ENCODE data around the gene FNDC3A.

The FNDC3A gene

DNA sequence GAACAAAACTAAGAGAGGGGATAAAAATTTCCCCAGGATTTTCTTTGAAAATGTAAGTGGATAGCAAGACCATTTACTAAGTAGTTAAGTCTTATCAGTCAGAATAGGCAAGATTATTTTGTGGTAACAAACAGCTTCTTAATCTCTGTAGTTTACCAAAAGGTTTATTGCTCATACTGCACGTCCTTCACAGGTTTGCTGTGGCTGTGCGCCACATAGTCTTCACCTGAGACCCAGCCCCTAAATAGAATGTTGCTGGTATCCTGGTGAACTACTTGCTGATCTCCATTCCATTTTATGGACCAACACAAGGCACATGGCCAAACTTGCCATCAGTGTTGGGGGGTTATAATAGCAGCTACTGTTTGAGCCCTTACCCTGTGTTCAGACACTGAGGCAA is 44.6 kb downstream of the FNDC3A start:
- no peak for DNase-seq (ENCODE audit: low read depth)
- TF ChIP-seq, protein P1, sequence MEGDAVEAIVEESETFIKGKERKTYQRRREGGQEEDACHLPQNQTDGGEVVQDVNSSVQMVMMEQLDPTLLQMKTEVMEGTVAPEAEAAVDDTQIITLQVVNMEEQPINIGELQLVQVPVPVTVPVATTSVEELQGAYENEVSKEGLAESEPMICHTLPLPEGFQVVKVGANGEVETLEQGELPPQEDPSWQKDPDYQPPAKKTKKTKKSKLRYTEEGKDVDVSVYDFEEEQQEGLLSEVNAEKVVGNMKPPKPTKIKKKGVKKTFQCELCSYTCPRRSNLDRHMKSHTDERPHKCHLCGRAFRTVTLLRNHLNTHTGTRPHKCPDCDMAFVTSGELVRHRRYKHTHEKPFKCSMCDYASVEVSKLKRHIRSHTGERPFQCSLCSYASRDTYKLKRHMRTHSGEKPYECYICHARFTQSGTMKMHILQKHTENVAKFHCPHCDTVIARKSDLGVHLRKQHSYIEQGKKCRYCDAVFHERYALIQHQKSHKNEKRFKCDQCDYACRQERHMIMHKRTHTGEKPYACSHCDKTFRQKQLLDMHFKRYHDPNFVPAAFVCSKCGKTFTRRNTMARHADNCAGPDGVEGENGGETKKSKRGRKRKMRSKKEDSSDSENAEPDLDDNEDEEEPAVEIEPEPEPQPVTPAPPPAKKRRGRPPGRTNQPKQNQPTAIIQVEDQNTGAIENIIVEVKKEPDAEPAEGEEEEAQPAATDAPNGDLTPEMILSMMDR (IDR thresholded peaks at IDR 0.05; ENCODE audit: low read depth, low read length), result no peak
- no peak overlapping the region for H3K4me3 ChIP-seq (ENCODE audit: low read depth, low read length)

DNA sequence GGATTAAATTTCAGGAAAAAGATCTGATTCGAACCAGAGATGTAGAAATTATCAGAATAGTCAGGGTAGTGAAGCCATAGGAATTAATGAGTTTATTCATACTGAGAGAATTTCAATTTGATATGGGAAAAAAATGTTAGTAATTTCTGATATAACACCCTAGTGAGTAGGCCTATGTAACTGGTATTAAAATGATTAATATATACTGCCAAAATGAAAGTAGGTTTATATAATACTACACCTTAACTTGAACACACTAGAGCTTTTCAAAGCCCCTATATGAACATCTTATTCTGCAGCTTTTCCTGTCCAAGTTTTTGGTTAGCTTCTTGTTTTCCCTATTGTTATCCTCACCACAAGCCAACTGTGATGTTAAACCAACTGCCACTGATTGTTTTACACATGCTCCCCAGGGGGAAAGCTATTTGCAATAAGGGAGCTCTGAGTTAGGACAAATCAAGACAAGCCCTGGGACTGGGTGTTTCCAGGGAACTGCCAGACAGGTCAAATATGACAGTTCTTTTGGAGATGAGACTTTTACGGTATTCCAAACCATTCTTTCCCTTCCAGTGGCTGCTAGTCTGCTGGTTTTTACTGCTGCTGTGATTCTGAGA is 45.3 kb downstream of the FNDC3A start:
- TF ChIP-seq MYC (IDR thresholded peaks at IDR 0.05; ENCODE audit: low read depth, low read length) (no peak), POLR2A (IDR thresholded peaks at IDR 0.05; ENCODE audit: extremely low read depth, insufficient read length) (no peak)
- TF ChIP-seq, protein P2, sequence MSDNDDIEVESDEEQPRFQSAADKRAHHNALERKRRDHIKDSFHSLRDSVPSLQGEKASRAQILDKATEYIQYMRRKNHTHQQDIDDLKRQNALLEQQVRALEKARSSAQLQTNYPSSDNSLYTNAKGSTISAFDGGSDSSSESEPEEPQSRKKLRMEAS (IDR thresholded peaks at IDR 0.05; ENCODE audit: low read depth, low read length), result no peak
- TF ChIP-seq, protein P1 (IDR thresholded peaks at IDR 0.05; ENCODE audit: low read depth, low read length), result no peak
- no peak overlapping the region for H3K4me3 ChIP-seq (ENCODE audit: low read depth, low read length)
- peak; percentile 23 for DNase-seq (ENCODE audit: low read depth)

DNA sequence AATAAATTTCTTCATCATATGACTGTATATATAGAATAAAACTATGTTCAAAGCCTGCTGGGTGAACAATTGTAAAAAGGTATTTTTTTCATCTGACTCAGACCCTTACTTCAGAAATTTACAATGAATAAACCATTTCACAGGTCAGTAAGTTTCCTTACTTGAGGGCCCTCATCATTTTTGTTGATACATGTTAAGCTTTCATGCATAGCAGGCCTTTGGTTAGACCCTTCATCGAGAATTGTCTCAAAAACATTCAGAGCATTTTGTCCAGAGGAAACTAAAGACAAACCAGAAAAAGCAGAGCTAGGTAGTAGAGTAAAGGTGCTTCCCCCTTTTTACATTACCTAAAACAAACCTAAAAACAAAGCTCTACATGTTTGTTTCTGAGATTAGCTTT is 46.2 kb downstream of the FNDC3A start:
- no peak for DNase-seq (ENCODE audit: low read depth)
- H3K4me3 ChIP-seq (ENCODE audit: low read depth, low read length), result no peak overlapping the region
- TF ChIP-seq MYC (IDR thresholded peaks at IDR 0.05; ENCODE audit: low read depth, low read length) (no peak), POLR2A (IDR thresholded peaks at IDR 0.05; ENCODE audit: extremely low read depth, insufficient read length) (no peak)
- TF ChIP-seq, protein P1 (IDR thresholded peaks at IDR 0.05; ENCODE audit: low read depth, low read length), result no peak
- TF ChIP-seq, protein P2 (IDR thresholded peaks at IDR 0.05; ENCODE audit: low read depth, low read length), result no peak

DNA sequence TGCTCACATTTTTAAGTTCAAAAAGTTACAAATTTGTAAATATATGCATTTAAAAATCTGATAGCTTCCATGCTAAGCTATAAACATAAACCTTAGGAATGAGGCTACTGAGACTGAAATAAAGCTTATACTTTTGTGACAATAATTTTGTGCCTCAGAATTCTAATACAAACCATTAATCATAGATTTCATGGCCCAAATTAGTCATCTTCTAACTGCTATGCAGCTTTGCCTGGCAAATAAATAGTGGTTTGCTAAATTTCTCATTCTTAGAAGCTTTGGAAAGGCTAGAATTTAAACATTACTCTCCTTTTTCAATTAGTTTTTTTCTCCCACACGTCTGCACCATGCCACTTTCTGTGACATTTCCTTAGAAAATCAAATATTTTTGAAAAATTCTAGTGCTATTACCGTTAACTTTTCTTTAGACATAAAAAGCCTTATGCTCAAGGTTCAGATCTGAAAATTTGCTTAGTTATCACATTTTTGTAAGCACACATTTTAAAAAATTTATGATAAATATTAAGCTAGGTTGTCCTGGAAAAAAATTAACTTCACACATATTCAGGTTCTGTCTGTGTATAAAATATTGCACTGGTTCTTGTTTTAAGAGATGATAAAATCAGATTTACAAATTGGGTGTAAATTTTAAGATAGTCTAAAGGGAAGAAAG is 46.9 kb downstream of the FNDC3A start:
- TF ChIP-seq POLR2A (IDR thresholded peaks at IDR 0.05; ENCODE audit: extremely low read depth, insufficient read length) (no peak), MYC (IDR thresholded peaks at IDR 0.05; ENCODE audit: low read depth, low read length) (no peak)
- TF ChIP-seq, protein P1 (IDR thresholded peaks at IDR 0.05; ENCODE audit: low read depth, low read length), result no peak
- TF ChIP-seq, protein P2 (IDR thresholded peaks at IDR 0.05; ENCODE audit: low read depth, low read length), result no peak
- no peak overlapping the region for H3K4me3 ChIP-seq (ENCODE audit: low read depth, low read length)
- DNase-seq (ENCODE audit: low read depth), result no peak

DNA sequence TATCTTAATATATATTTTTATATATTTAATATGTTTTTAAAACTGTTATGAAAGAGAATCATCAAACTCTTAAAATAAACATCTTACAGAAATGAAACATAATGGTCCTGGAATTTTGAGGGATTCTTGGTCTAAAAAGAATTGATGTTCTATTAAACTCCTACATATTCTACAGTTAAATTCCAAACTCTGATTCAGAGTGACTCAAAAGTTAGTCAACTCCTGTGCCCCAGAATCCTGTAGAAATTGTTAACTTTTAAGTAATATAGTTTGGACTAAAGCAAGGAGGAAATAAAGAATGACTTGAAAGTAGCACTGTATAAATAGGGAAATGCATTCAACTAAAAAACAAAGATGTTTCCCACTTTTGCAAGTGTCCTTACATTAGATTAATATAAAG is 47.7 kb downstream of the FNDC3A start:
- TF ChIP-seq, protein P1 (IDR thresholded peaks at IDR 0.05; ENCODE audit: low read depth, low read length), result no peak
- TF ChIP-seq MYC (IDR thresholded peaks at IDR 0.05; ENCODE audit: low read depth, low read length) (no peak), POLR2A (IDR thresholded peaks at IDR 0.05; ENCODE audit: extremely low read depth, insufficient read length) (no peak)
- TF ChIP-seq, protein P2 (IDR thresholded peaks at IDR 0.05; ENCODE audit: low read depth, low read length), result no peak
- no peak for DNase-seq (ENCODE audit: low read depth)
- H3K4me3 ChIP-seq (ENCODE audit: low read depth, low read length), result no peak overlapping the region

All from NB4 (cell line).